HEK293 (cell line): Measurements from ENCODE around the gene BMP6.

ENCODE experiments used
- CTCF ChIA-PET: fragments of 350-600 bp; formaldehyde crosslinking; extraction: SDS; loops from one replicate; lab custom pipeline; 2021; ENCODE audit warnings: antibody characterized with exemption; lab: Yijun Ruan, JAX
- POLR2A ChIA-PET: fragments of 300-600 bp; formaldehyde crosslinking; extraction: SDS; loops from one replicate; lab custom pipeline; 2020; ENCODE audit warnings: antibody characterized with exemption, inconsistent platforms; lab: Yijun Ruan, JAX
- H3K27ac ChIP-seq: fragments of 200-500 bp; sonication (Bioruptor generic); 2 replicates; pipeline ENCODE4 v1.5.1; 2014; ENCODE audit warnings: low read depth, low read length, control low read depth, inconsistent platforms; ENCODE audit errors: extremely low read depth
- H3K36me3 ChIP-seq, 2 experiments: fragments of 200-500 bp in 1 of 2; sonication (Bioruptor generic) in 1 of 2; 1 replicate in 1 of 2; 2 replicates in 1 of 2; pipeline ENCODE4 v1.5.1; 2014 to 2017; ENCODE audit warnings: inconsistent platforms in 2 of 2, low read length in 2 of 2; ENCODE audit not compliant: control insufficient read depth in 2 of 2, insufficient read depth in 1 of 2
- H3K4me1 ChIP-seq: fragments of 200-500 bp; sonication (Bioruptor generic); 2 replicates; pipeline ENCODE4 v1.5.1; 2014; ENCODE audit warnings: mild to moderate bottlenecking, low read length, inconsistent platforms; ENCODE audit not compliant: control insufficient read depth, insufficient read depth
- H3K4me3 ChIP-seq: 2 replicates; pipeline ENCODE4 v1.5.1; 2011; ENCODE audit warnings: low read depth, mild to moderate bottlenecking, control low read depth, low read length, moderate library complexity
- H3K9me3 ChIP-seq: fragments of 200-500 bp; sonication (Bioruptor generic); 2 replicates; pipeline ENCODE4 v1.5.1; 2014; ENCODE audit warnings: low read depth, low read length, inconsistent platforms; ENCODE audit not compliant: control insufficient read depth, insufficient read depth
- HIC1 ChIP-seq: fragments of 450-650 bp; formaldehyde crosslinking; IDR thresholded peaks from 2 replicates; pipeline ENCODE4 v1.5.1; 2016; ENCODE audit warnings: missing biosample characterization, missing genetic modification characterization
- HOXC10 ChIP-seq: sonication (generic); formaldehyde crosslinking; IDR thresholded peaks from 2 replicates; pipeline ENCODE4 v1.8.1; 2023; ENCODE audit warnings: mild to moderate bottlenecking, missing genetic modification reagents
- KLF16 ChIP-seq: fragments of 450-650 bp; formaldehyde crosslinking; IDR thresholded peaks from 2 replicates; pipeline ENCODE4 v1.5.1; 2017; ENCODE audit warnings: missing biosample characterization, missing genetic modification characterization
- PBX3 ChIP-seq: sonication (generic); formaldehyde crosslinking; IDR thresholded peaks from 2 replicates; pipeline ENCODE4 v1.8.1; 2022; ENCODE audit warnings: mild to moderate bottlenecking, moderate library complexity, missing genetic modification reagents
- PRDM1 ChIP-seq: fragments of 450-650 bp; formaldehyde crosslinking; IDR thresholded peaks from 2 replicates; pipeline ENCODE4; 2016; ENCODE audit warnings: missing biosample characterization, missing genetic modification characterization
- REST ChIP-seq: fragments of 450-650 bp; formaldehyde crosslinking; IDR thresholded peaks from 2 replicates; pipeline ENCODE4 v1.5.1; 2016; ENCODE audit warnings: missing biosample characterization, missing genetic modification characterization
- YY1 ChIP-seq: fragments of 450-650 bp; formaldehyde crosslinking; IDR thresholded peaks from 2 replicates; pipeline ENCODE4 v1.5.1; 2018; ENCODE audit warnings: missing biosample characterization, missing genetic modification characterization
- ZBTB17 ChIP-seq: fragments of 450-650 bp; formaldehyde crosslinking; IDR thresholded peaks from 2 replicates; pipeline ENCODE4 v1.5.1; 2016; ENCODE audit warnings: missing biosample characterization, missing genetic modification characterization
- ZBTB44 ChIP-seq: fragments of 450-650 bp; IDR thresholded peaks from 2 replicates; pipeline ENCODE4 v1.5.1; 2018; ENCODE audit warnings: missing biosample characterization, mild to moderate bottlenecking, missing genetic modification characterization
- ZBTB48 ChIP-seq: fragments of 450-650 bp; formaldehyde crosslinking; IDR thresholded peaks from 2 replicates; pipeline ENCODE4 v1.5.1; 2016; ENCODE audit warnings: missing biosample characterization, missing genetic modification characterization
- ZBTB8A ChIP-seq: fragments of 450-650 bp; formaldehyde crosslinking; IDR thresholded peaks from 2 replicates; pipeline ENCODE4 v1.5.1; 2016; ENCODE audit warnings: missing biosample characterization, missing genetic modification characterization
- ZFP3 ChIP-seq: fragments of 450-650 bp; formaldehyde crosslinking; IDR thresholded peaks from 2 replicates; pipeline ENCODE4 v1.5.1; 2016; ENCODE audit warnings: low read depth, missing biosample characterization, missing genetic modification characterization
- ZNF175 ChIP-seq: fragments of 450-650 bp; formaldehyde crosslinking; IDR thresholded peaks from 2 replicates; pipeline ENCODE4 v1.5.1; 2016; ENCODE audit warnings: missing biosample characterization, missing genetic modification characterization
- ZNF248 ChIP-seq: fragments of 450-650 bp; formaldehyde crosslinking; IDR thresholded peaks from 2 replicates; pipeline ENCODE4 v1.5.1; 2017; ENCODE audit warnings: missing biosample characterization, missing genetic modification characterization
- ZNF311 ChIP-seq: fragments of 450-650 bp; formaldehyde crosslinking; IDR thresholded peaks from 2 replicates; pipeline ENCODE4 v1.5.1; 2017; ENCODE audit warnings: missing biosample characterization, missing genetic modification characterization, borderline replicate concordance
- ZNF341 ChIP-seq: fragments of 450-650 bp; formaldehyde crosslinking; IDR thresholded peaks from 2 replicates; pipeline ENCODE4; 2016; ENCODE audit warnings: low read depth, missing biosample characterization, missing genetic modification characterization
- ZNF548 ChIP-seq: fragments of 450-650 bp; formaldehyde crosslinking; IDR thresholded peaks from 2 replicates; pipeline ENCODE4 v1.5.1; 2016; ENCODE audit warnings: missing biosample characterization, missing genetic modification characterization
- ZNF639 ChIP-seq: fragments of 450-650 bp; formaldehyde crosslinking; IDR thresholded peaks from 2 replicates; pipeline ENCODE4 v1.5.1; 2016; ENCODE audit warnings: missing biosample characterization, missing genetic modification characterization

BMP6 gene

GRCh38 chr6:7691021-7691420, 34.9 kb upstream of the BMP6 start:
- H3K4me1 ChIP-seq: no peaks in the 10 kb centered on the region; the same call in 1 of the 2 replicates
- CTCF ChIA-PET: interaction anchor here (0.6 to 2.0 kb wide), 4 partner anchors 9 to 313 kb away, joined by 3 to 4 read pairs (median 4); no protein-coding TSS in a partner anchor
- TF ChIP-seq KLF16 (tag by site-specific recombination): no peak
- TF ChIP-seq ZNF311 (tag by site-specific recombination): no peak
- no peak for TF ChIP-seq PRDM1
- no peak for TF ChIP-seq ZNF548
- no peak for TF ChIP-seq ZBTB48 (tag by site-specific recombination)
- no peak for TF ChIP-seq ZFP3 (tag by site-specific recombination)
- no peak for TF ChIP-seq ZNF639 (tag by site-specific recombination)
- no peak for TF ChIP-seq ZBTB17
- TF ChIP-seq ZBTB44 (tag by site-specific recombination): no peak
- no peak for TF ChIP-seq PBX3 (CRISPR knock-in tag)
- no peak for TF ChIP-seq ZNF248 (tag by site-specific recombination)
- TF ChIP-seq ZNF175 (tag by site-specific recombination): no peak
- TF ChIP-seq YY1 (tag by site-specific recombination): no peak
- TF ChIP-seq ZBTB8A (tag by site-specific recombination): no peak
- no peak for TF ChIP-seq HOXC10 (CRISPR knock-in tag)
- no peak for TF ChIP-seq ZNF341 (tag by site-specific recombination)
- no peak for TF ChIP-seq REST (tag by site-specific recombination)
- no peak for TF ChIP-seq HIC1 (tag by site-specific recombination)
- POLR2A ChIA-PET: no interaction called here
- no peak overlapping the region for H3K4me3 ChIP-seq
- H3K36me3 ChIP-seq: no peaks in the 10 kb centered on the region
- no peaks in the 10 kb centered on the region for H3K9me3 ChIP-seq
- no peak overlapping the region for H3K27ac ChIP-seq
